HCT116 (cell line): ENCODE measurements around the gene ANAPC4. TPM values are rescaled to one million over a fixed set of nuclear protein-coding genes. Genes with fewer than 3 reads are reported as not detected.

ENCODE experiments used
- ATAC-seq: fragments of 200-7000 bp; cut with Tn5 transposase; 2 replicates; pipeline ENCODE4 v1.9.1; 2020; ENCODE audit warnings: mild to moderate bottlenecking, moderate library complexity
- BruUV-seq: library from RNA; stranded (reverse); fragments of 400-500 nt; replicated peaks from 2 replicates; lab custom pipeline; 2021; lab: Mats Ljungman, UMichigan
- CTCF ChIA-PET: fragments of 300-600 bp; sonication (Branson Sonifier 250); formaldehyde crosslinking; loops from one replicate; lab custom pipeline; 2021; ENCODE audit warnings: antibody characterized with exemption; lab: Charles Lee
- POLR2A ChIA-PET: fragments of 300-600, 350-600 bp; sonication (Branson Sonifier 250); formaldehyde crosslinking; loops from one replicate; lab custom pipeline; 2021; ENCODE audit warnings: antibody characterized with exemption; lab: Charles Lee
- RAD21 ChIA-PET, 2 experiments: fragments of 300-600 bp; sonication (Branson Sonifier 250); formaldehyde crosslinking; loops; one replicate each; lab custom pipeline; 2023; ENCODE audit warnings: low total read pairs in 2 of 2; ENCODE audit not compliant: uncharacterized antibody in 2 of 2, unreplicated experiment in 2 of 2, low non-redundant PET in 1 of 2; lab: Charles Lee
- DNase-seq: peaks from one replicate; pipeline ENCODE4 v3.0.0-alpha.2; 2010; ENCODE audit warnings: low read depth, low spot score
- H2AFZ ChIP-seq: fragments of 200-600 bp; shearing (Covaris generic), sonication (generic); 2 replicates; pipeline ENCODE4 v1.6.1; 2017; ENCODE audit warnings: low read depth, mixed run types, mixed read lengths, antibody characterized with exemption, low read length; ENCODE audit not compliant: poor library complexity, severe bottlenecking
- H3K27ac ChIP-seq: 2 replicates; pipeline ENCODE4 v1.5.1; 2012; ENCODE audit warnings: low read depth, low read length
- H3K27me3 ChIP-seq: fragments of 200-600 bp; sonication (generic); 2 replicates; pipeline ENCODE4 v1.6.1; 2016; ENCODE audit warnings: mixed run types, low read length, mixed read lengths; ENCODE audit not compliant: insufficient read depth
- H3K36me3 ChIP-seq, 2 experiments: fragments of 200-500 bp in 1 of 2; fragments of 200-600 bp in 1 of 2; sonication (Bioruptor generic) in 1 of 2; sonication (generic) in 1 of 2; 2 replicates each; pipeline versions ENCODE4 v1.5.1 to v1.6.1; 2014 to 2016; ENCODE audit warnings: low read length in 2 of 2, inconsistent platforms in 1 of 2, mixed read lengths in 1 of 2, mixed run types in 1 of 2; ENCODE audit not compliant: insufficient read depth in 2 of 2, control insufficient read depth in 1 of 2
- H3K4me1 ChIP-seq, 2 experiments: fragments of 200-600 bp in 1 of 2; sonication (generic) in 1 of 2; 2 replicates each; pipeline versions ENCODE4 v1.5.1 to v1.6.1; 2012 to 2017; ENCODE audit warnings: low read length in 2 of 2, inconsistent platforms in 1 of 2, mild to moderate bottlenecking in 1 of 2, mixed read lengths in 1 of 2, mixed run types in 1 of 2, moderate library complexity in 1 of 2; ENCODE audit not compliant: insufficient read depth in 2 of 2, control insufficient read depth in 1 of 2
- H3K4me2 ChIP-seq: fragments of 200-600 bp; sonication (generic); 2 replicates; pipeline ENCODE4 v1.6.1; 2017; ENCODE audit warnings: mixed run types, low read length, mixed read lengths
- H3K4me3 ChIP-seq, 2 experiments: fragments of 200-600 bp in 1 of 2; sonication (generic) in 1 of 2; replicated peaks in 1 of 2; 2 replicates each; pipeline ENCODE4 v1.5.1; 2011 to 2016; ENCODE audit warnings: low read length in 2 of 2, control low read depth in 1 of 2, low read depth in 1 of 2, mild to moderate bottlenecking in 1 of 2, mixed read lengths in 1 of 2, mixed run types in 1 of 2
- H3K79me2 ChIP-seq: fragments of 200-600 bp; sonication (generic); 2 replicates; pipeline ENCODE4 v1.6.1; 2017; ENCODE audit warnings: mild to moderate bottlenecking, mixed run types, low read length, moderate library complexity, mixed read lengths; ENCODE audit not compliant: insufficient read depth
- H3K9ac ChIP-seq: fragments of 200-600 bp; sonication (generic); 2 replicates; pipeline ENCODE4 v1.6.1; 2016; ENCODE audit warnings: low read length, mixed read lengths
- H3K9me2 ChIP-seq: fragments of 200-600 bp; sonication (generic), shearing (Covaris generic); 2 replicates; pipeline ENCODE4 v1.6.1; 2017; ENCODE audit warnings: mixed run types, mild to moderate bottlenecking, moderate library complexity; ENCODE audit not compliant: insufficient read depth
- H3K9me3 ChIP-seq, 2 experiments: fragments of 200-500 bp in 1 of 2; fragments of 200-600 bp in 1 of 2; sonication (Bioruptor generic) in 1 of 2; sonication (generic) in 1 of 2; 2 replicates each; pipeline ENCODE4 v1.6.1; 2014 to 2017; ENCODE audit warnings: low read length in 2 of 2, mixed read lengths in 2 of 2, inconsistent platforms in 1 of 2, low read depth in 1 of 2, mild to moderate bottlenecking in 1 of 2, mixed run types in 1 of 2, moderate library complexity in 1 of 2; ENCODE audit not compliant: control insufficient read depth in 1 of 2, insufficient read depth in 1 of 2
- H4K20me1 ChIP-seq: fragments of 200-600 bp; sonication (generic), shearing (Covaris generic); 2 replicates; pipeline ENCODE4 v1.6.1; 2017; ENCODE audit warnings: mixed run types, mild to moderate bottlenecking, moderate library complexity; ENCODE audit not compliant: insufficient read depth
- CEBPB ChIP-seq: IDR thresholded peaks from 2 replicates; pipeline ENCODE4 v1.6.1; 2012; ENCODE audit warnings: low read depth
- CTCF ChIP-seq, 3 experiments: fragments of 200-600 bp in 1 of 3; sonication (generic) in 1 of 3; IDR thresholded peaks in 2 of 3; conservative IDR thresholded peaks in 1 of 3; 2 replicates each; pipeline ENCODE4 v1.5.1; 2012 to 2017; ENCODE audit warnings: low read depth in 2 of 3, low read length in 2 of 3, antibody characterized with exemption in 1 of 3, borderline replicate concordance in 1 of 3, control low read depth in 1 of 3, mild to moderate bottlenecking in 1 of 3, mixed read lengths in 1 of 3, mixed run types in 1 of 3, moderate library complexity in 1 of 3; ENCODE audit not compliant: insufficient read depth in 1 of 3
- EGR1 ChIP-seq: IDR thresholded peaks from 2 replicates; pipeline ENCODE4 v1.6.1; 2012; ENCODE audit warnings: low read depth
- EZH2phosphoT487 ChIP-seq: fragments of 200-600 bp; IDR thresholded peaks from 2 replicates; pipeline ENCODE4 v1.6.1; 2018; ENCODE audit warnings: antibody characterized with exemption, borderline replicate concordance
- FOSL1 ChIP-seq: IDR thresholded peaks from 2 replicates; pipeline ENCODE4 v1.6.1; 2012; ENCODE audit warnings: low read depth
- JUND ChIP-seq: IDR thresholded peaks from 2 replicates; pipeline ENCODE4 v1.6.1; 2012
- POLR2A ChIP-seq: IDR thresholded peaks from 2 replicates; pipeline ENCODE4 v1.7.0; 2011; ENCODE audit warnings: borderline replicate concordance; ENCODE audit not compliant: insufficient read depth, insufficient read length; ENCODE audit errors: extremely low read depth
- SIN3A ChIP-seq: IDR thresholded peaks from 2 replicates; pipeline ENCODE4 v1.6.1; 2012; ENCODE audit warnings: low read depth
- intact Hi-C: fragments of 100-400 bp; cut with micrococcal nuclease; formaldehyde crosslinking; loops from 2 replicates; pipeline ENCODE4 v1.10.0; 2022
- total RNA-seq: library from RNA; stranded (reverse); gene quantifications from one replicate; pipeline ENCODE4 v1.2.1, GENCODE V29; 2021; ENCODE audit not compliant: unreplicated experiment

Gene ANAPC4
- total RNA-seq, 1 experiment from 2014 or later = 29.2 TPM

GRCh38 chr4:25454476-25454875 is 77.4 kb downstream of the ANAPC4 start:
- H3K79me2 ChIP-seq = no peaks in the 10 kb centered on the region
- ChIA-PET RAD21 (no interaction called here), POLR2A (no interaction called here), CTCF (no interaction called here)
- no peak for ATAC-seq
- H2AFZ ChIP-seq = no peak overlapping the region
- no peaks in the 10 kb centered on the region for H3K9me3 ChIP-seq
- peaks cover 0 to 9% of the 10 kb centered on the region in 2 experiments; a peak in 2 of 4 replicates for H3K4me1 ChIP-seq
- H3K27ac ChIP-seq = no peak overlapping the region
- BruUV-seq = no TSS peak
- H3K4me3 ChIP-seq = no peak overlapping the region
- H3K27me3 ChIP-seq = no peaks in the 10 kb centered on the region
- no peaks in the 10 kb centered on the region for H4K20me1 ChIP-seq
- no peak overlapping the region for H3K4me2 ChIP-seq
- no peak for DNase-seq
- H3K9ac ChIP-seq = no peak overlapping the region
- no peaks in the 10 kb centered on the region for H3K9me2 ChIP-seq
- intact Hi-C loops = no loop called here
- TF ChIP-seq POLR2A = no peak
- no peak for TF ChIP-seq EGR1
- TF ChIP-seq SIN3A = no peak
- H3K36me3 ChIP-seq = no peaks in the 10 kb centered on the region

- H2AFZ ChIP-seq = no peak overlapping the region
- intact Hi-C loops = no loop called here
- CTCF ChIA-PET = no interaction called here
- H3K36me3 ChIP-seq = no peaks in the 10 kb centered on the region
- peaks cover 0 to 9% of the 10 kb centered on the region in 2 experiments; a peak in 2 of 4 replicates for H3K4me1 ChIP-seq
- no peaks in the 10 kb centered on the region for H4K20me1 ChIP-seq
- no peak overlapping the region for H3K9ac ChIP-seq
- RAD21 ChIA-PET = no interaction called here
- POLR2A ChIA-PET = no interaction called here
- H3K9me3 ChIP-seq = no peaks in the 10 kb centered on the region
- TF ChIP-seq CTCF (IDR thresholded peaks at IDR 0.05 in 2 of 3, conservative IDR thresholded peaks at IDR 0.05 in 1 of 3; ENCODE audit: borderline replicate concordance in 1 of 3, insufficient read depth in 1 of 3, low read depth in 2 of 3, low read length in 2 of 3) (no peak), FOSL1 (peak; percentile 28; the same call in 1 of the 2 replicates), CEBPB (no peak), EZH2phosphoT487 (no peak), JUND (no peak)
- no peaks in the 10 kb centered on the region for H3K79me2 ChIP-seq
- no peaks in the 10 kb centered on the region for H3K27me3 ChIP-seq
- no TSS peak for BruUV-seq
- H3K27ac ChIP-seq = no peak overlapping the region
- no peaks in the 10 kb centered on the region for H3K9me2 ChIP-seq
- H3K4me3 ChIP-seq = no peak overlapping the region
- no peak for ATAC-seq
- no peak for DNase-seq
- H3K4me2 ChIP-seq = no peak overlapping the region; the same call in 1 of the 2 replicates
Measured at GRCh38 chr4:25457053-25457715, 80.1 kb downstream of the ANAPC4 start.
